GM12875 (cell line): Measurements from ENCODE around the gene ZNF587B.
A peak's percentile ranks its signal among the peaks of the same experiment; 100 is the strongest.

Experiments used
- H3K4me3 ChIP-seq: one replicate; pipeline ENCODE4 v1.5.1; 2011; ENCODE audit warnings: low read depth, low read length, control low read depth
- TF ChIP-seq, protein P1 (sequence below): IDR thresholded peaks from 2 replicates; pipeline ENCODE4 v1.5.1; 2011; ENCODE audit warnings: low read depth, mild to moderate bottlenecking, control low read depth, inconsistent platforms, low read length, moderate library complexity, borderline replicate concordance; ENCODE audit not compliant: insufficient read depth

Gene ZNF587B

DNA sequence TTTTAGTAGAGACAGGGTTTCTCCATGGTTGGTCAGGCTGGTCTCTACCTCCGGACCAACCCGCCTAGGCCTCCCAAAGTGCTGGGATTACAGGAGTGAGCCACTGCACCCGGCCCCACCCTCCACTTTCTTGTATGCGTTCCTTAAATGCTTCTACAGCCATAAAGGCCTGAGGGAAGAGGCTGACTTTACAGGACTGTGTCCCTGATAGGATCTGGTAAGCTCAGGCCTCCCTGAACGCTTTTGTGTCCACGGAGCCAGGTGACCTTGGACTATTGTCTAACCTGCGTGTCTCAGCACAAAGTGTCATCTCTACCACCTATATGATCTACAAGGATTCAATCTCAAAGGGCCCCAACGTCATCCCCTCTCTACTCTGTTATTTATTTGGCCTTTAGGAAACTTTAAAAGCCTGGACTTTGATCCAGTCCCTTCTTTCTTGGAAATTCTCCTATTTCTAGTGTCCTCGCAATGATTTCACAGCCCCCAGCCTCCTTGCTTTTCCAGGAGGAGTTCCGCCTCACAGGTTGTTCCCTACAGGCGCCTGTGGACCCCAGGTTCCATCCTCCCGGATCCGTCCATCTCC lies 16.1 kb upstream of the ZNF587B start:
- TF ChIP-seq, protein P1, sequence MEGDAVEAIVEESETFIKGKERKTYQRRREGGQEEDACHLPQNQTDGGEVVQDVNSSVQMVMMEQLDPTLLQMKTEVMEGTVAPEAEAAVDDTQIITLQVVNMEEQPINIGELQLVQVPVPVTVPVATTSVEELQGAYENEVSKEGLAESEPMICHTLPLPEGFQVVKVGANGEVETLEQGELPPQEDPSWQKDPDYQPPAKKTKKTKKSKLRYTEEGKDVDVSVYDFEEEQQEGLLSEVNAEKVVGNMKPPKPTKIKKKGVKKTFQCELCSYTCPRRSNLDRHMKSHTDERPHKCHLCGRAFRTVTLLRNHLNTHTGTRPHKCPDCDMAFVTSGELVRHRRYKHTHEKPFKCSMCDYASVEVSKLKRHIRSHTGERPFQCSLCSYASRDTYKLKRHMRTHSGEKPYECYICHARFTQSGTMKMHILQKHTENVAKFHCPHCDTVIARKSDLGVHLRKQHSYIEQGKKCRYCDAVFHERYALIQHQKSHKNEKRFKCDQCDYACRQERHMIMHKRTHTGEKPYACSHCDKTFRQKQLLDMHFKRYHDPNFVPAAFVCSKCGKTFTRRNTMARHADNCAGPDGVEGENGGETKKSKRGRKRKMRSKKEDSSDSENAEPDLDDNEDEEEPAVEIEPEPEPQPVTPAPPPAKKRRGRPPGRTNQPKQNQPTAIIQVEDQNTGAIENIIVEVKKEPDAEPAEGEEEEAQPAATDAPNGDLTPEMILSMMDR = no peak
- H3K4me3 ChIP-seq = peak overlapping the region; percentile 62

DNA sequence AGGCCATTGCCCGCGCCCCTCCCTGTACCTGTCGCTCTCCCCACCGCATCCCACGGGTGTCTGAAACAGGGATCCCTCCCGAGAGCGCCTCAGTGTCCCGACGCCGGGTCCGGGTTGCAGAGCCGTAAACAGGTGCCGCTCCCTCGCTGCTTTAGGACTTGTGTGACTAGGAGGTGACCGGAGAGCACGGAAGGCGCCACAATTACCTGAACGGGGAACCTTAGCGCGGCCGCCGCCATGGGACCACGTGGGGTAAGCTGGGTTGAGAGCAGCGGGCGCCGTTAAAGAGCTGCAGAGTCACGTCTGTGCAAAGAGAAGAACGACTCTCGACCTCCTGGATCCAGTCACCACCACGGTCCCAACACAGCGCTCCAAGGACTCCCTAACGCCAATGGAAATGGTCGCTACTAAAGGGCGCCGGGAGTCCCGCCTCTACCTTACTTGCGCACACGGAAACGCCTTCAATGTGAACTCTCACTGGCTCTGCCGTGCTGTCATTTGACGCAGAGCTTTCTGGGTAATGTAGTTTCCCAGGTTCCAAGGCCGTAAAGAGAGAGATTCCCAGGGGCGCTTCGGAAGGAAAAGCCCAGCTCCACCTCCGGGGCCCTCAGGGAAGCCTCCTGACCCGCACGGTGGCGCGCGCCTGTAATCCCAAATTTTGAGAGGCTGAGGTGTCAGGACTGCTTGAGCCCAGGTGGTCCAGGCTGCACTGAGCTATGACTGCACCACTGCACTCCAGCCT lies 15.4 kb upstream of the ZNF587B start, which contains the start of gene ZNF552:
TSS of gene ZNF552 (minus strand) at position 409 of the 742 bp plus-strand sequence. CDS start at position 239, 170 bp downstream.
- H3K4me3 ChIP-seq = peak within 1 kb of the TSS; percentile 62
- TF ChIP-seq, protein P1 = no peak

DNA sequence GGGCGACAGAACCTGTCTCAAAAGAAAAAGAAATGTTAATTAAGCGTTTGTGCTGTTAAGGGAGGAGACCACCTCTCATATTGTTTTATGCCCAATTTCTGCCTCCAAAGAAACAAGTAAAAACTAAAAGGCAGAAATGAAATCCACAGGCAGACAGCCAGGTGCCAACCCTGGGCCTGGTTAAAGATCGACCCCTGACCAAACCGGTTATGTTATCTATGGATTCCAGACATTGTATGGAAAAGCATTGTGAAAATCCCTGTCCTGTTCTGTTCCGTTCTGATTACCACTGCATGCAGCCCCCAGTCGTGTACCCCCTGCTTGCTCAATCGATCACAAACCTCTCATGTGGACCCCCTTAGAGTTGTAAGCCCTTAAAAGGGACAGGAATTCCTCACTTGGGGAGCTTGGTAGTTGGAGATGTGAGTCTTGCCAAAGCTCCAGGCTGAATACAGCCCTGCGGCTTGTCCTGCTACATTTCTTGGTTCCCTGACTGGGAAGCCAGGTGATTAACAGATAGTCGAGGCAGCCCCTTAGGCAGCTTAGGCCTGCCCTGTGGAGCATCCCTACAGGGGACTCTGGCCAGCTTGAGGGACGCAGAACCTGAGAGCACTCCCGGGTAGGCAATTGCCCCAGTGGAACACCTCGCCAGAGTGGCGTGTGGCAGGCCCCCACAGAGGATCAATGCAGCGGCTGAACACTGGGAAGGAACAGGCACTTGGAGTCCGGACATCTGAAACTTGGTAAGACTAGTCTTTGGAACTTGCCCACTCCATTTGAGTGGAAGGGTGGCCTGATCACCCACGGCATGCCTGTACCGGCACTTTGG lies 14.6 kb upstream of the ZNF587B start:
- peak overlapping the region; percentile 24 for H3K4me3 ChIP-seq
- TF ChIP-seq, protein P1 = no peak

DNA sequence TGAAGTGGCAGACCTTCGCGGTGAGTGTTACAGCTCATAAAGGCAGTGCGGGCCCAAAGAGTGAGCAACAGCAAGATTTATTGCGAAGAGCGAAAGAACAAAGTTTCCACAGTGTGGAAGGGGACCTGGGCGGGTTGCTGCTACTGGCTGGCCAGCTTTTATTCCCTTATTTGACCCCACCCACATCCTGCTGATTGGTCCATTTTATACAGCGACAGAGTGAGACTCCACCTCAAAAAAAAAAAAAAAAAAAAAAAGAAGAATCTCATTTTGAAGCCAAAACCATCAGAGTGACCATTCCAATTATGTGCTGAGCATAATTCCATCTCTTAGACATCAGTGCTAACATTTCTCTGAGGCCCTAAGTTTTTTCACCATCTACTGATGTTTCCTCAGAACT lies 13.4 kb upstream of the ZNF587B start:
- TF ChIP-seq, protein P1 = no peak

DNA sequence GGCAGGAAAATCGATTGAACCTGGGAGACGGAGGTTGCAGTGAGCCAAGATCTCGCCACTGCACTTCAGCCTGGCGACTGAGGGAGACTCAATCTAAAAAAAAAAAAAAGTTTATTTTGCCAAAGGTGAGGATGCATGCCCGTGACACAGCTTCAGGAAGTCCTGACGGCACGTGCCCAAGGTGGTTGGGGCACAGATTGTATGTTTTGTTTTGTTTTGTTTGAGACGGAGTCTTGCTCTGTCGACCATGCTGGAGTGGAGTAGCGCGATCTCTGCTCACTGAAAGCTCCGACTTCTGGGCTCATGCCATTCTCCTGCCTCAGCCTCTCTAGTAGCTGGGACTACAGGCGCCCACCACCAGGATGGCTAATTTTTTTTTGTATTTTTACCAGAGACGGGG lies 12.1 kb upstream of the ZNF587B start:
- TF ChIP-seq, protein P1 = no peak
- H3K4me3 ChIP-seq = no peak overlapping the region

More for the DNA sequence above, 13.4 kb upstream of the ZNF587B start:
- no peak overlapping the region for H3K4me3 ChIP-seq

DNA sequence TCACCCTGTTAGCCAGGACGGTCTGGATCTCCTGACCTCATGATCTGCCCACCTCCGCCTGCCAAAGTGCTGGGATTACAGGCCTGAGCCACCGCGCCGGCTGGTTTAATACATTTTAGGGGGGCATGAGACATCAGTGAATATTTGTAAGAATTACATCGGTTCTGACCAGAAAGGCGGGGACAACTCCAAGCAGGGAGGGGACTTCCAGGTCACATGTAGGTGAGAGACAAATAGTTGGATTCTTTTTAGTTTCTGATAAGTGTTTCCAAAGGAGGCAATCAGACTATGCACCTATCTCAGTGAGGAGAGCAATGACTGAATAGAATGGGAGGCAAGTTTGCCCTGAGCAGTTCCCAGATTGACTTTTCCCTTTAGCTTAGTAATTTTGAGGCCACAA lies 11.7 kb upstream of the ZNF587B start:
- no peak overlapping the region for H3K4me3 ChIP-seq

More for the DNA sequence above, 11.7 kb upstream of the ZNF587B start:
- TF ChIP-seq, protein P1 = no peak
